HG03196 (cell line): ENCODE data around the gene TMEM238L.

ENCODE experiments used
- ATAC-seq: cut with Tn5 transposase; IDR thresholded peaks from one replicate; pipeline ENCODE4 v1.9.1; 2021; ENCODE audit not compliant: unreplicated experiment

The TMEM238L gene

DNA sequence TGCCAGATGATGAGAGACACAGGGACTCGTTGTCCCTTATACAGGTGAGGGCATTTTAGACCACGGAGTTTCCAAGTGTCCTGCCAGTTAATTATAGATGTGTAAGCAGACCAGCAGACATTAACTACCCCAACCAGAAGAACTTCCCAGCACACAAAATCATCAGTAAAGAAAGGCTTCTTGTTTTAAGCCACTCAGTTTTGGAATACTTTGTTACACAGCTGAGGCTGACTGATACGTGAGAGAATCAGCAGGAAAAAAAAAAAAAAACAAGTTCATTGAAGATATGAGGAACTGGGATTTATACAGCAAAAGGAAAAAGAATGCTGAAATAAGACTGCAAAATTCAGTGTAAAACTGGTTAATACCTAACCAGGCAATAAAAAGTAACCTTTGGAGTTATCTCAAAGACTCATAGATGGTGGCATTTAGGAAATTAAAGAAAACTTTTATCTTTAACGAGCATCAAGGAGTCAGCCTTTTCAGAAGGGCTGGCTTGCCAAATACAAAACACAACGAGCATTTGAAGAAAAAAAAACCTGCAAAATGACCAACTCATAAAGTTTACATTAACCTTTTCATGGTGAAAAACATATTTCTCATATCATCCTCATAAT lies 28.1 kb downstream of the TMEM238L start:
- no peak for ATAC-seq

DNA sequence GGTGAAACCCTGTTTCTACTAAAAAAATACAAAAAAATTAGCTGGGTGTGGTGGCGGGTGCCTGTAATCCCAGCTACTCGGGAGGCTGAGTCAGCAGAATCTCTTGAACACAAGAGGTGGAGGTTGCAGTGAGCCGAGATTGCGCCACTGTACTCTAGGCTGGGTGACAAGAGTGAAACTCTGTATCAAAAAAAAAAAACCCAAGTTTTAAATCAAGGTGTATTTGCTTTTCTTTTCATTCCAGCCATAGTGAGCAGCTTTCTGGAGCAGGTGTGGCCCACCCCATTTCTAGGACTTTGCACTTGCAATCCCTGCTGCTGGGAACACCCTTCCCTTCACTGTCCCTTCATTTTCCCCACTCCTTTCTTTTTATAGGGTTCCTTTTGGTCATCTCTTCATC lies 28.8 kb downstream of the TMEM238L start:
- ATAC-seq: no peak

DNA sequence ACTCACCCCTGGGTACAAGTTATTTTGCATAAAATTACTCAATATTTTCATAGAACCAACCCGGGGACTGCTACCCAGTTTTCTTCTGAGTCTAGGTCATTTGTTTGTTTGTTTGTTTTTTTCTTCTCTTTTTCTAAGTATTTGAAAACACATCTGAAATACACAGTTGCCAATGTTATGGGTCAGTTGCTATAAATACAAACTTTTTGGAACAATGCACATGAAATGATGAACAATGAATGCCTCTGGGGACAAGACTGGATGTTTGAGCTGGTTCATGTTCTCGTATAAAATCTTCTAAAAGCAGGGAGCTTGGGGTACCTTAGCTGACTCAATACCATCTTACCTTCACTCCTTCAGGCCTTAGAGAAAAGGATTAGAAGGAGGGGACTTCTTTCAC lies 30.5 kb downstream of the TMEM238L start:
- no peak for ATAC-seq

DNA sequence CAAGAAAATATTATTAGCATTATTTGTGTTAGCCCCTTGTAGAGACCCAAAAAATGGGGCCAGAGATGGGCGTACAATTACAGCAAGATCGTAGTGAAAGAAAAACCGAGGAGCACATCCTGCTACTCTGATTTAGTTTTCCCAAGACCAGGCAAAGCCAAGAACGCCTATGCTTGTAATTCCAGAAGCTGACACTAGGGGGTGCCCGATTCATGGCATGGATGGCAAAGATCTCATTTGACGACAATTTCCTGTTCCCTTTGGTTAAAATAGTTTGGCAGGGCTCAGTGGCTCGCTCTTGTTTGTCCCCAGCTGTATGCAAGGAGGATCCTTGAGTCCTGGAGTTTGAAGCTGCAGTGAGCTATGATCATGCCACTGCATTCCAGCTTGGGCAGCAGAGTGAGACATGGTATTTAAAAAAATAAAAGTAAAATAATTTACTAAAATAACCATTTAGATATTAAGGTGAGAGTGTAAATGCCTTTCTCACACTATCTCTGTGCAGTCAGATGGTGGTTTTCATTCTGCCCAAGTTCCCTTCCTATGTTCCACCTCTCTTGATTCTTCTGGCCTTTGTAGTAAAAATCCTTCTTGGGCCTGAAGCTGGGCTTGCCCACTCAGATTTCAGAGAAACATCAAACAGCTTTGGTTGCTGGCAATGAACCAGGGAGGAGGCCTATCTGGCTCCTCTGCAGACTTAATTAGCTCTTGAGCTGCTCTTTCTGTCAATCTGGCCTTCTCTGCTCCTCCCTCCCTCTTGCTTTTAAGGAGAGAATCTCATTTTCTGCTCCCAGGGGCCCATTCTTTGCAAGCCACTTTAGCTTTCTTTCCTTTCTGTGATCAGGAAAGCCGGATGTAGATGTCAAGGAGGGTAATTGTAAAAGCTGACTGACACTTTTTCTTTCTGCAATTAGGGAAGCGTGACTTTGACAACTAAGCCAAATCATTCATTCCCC lies 31.2 kb downstream of the TMEM238L start:
- ATAC-seq: no peak

DNA sequence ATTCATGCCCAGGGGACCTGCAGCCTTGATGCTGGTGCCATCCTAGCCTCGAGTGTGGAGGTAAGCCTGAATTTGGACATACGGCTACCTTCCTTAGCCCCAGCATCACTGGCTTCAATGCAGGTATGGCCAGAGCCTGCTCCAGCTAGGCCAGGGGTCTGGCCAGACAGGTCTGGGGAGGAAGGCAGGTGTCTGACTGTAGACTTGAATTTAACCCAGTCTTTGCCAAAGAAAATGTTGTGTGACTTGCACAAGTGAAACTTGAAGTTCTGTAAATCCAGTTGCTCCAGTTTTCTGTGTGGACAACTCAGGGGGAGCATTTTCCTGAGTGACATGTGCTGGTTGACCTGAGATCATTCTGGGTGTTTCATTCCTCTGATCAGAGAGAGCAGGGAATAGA lies 32.8 kb downstream of the TMEM238L start:
- ATAC-seq: no peak

DNA sequence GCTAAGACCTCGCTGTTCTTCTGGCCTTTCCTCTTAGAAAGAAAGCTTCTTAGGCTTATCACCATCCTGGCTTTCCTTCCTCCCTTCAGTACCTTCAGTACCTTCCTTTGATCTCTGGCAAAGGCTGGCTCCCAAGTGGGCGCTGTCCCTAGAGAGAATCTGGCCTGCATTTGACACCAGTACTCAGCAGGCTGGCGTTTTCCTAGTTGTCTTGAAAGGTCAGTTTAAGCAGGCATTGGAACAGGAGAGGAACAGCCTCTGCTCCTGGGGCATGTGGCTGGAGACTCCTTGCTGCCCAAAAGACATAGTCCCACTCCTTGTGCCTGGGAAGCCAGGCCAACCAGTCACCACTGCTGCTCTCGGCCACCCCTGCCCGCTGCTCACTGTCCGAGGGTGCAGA lies 34.1 kb downstream of the TMEM238L start:
- no peak for ATAC-seq

DNA sequence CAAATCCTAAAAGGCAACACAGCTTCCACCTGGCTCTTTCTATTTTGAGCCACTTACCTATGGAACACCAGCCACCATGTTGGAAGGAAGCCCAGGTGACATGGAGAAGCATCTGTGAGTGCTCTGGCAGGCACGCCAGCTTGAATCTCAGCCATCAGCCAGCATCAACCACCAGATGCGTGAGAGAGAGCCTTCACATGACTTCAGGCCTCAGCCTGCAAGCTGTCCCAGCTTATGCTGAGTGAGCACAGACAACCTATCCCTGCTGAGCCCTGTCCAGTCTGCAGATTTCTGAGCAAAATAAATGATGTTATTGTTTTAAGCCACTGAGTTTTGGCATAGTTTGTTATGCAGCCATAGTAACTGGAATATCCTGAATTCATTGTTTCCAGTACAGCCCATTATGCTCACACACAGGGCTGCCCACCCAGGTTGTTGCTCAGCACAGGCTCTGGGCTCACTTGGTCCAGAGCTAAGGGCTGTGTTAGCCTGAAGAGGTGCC lies 35.1 kb downstream of the TMEM238L start:
- ATAC-seq: no peak

DNA sequence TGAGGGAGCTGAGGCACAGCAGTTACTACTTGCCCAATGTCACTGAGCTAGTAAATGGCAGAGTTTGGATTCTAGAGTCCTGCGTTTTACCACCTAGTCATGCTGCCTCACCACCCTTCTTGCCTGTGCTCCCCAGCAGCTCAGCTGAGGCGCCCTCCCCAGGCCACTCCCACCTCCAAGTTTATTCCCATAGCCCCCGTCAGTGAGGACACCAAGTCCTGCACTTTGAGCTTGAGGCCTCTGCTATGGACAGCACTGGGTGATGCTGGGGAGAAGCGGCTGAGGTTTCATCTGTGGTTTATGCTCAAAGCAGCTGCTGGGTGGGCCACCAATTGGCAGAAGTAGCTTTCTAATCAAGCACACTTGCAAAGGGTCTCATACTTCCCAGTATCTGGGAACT lies 36.7 kb downstream of the TMEM238L start:
- ATAC-seq: no peak

DNA sequence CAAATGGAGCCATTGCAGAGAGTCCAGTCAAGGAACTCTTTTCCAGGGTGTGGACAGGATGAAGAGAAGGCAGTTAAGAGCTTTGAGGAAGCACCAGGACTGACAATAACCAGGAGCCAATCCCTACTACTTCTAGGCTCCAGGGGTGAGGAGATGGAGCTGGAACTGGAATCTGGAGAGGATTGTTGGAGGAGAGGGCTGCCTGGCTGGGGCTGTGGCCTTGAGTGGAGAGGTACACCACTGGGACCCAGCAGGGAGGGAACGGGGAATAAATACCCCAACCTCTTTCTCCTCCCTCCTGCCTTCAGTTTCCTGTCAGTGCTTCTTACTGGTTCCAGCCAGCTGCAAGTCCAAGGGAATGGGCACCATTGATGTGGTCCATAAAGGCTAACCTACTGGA lies 41.9 kb downstream of the TMEM238L start:
- ATAC-seq: no peak

DNA sequence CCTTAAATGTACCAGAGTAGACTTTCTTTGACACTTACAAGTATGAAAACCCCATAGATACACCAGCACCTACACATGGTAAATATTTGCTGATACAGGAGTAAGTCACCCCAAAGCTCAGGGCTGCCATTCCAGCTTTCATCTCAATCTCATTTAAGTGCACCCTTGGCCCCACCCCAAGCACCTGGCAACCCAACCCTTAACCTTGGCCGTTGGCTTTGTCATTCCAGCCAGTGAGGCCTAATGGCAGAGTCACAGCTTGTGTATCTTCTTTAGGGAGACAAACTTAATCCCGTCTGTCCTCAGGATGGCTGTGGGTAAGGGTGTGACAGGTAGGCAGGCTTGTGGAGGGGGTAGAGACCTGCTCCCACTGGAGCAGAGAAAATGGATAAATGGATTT lies 42.6 kb downstream of the TMEM238L start:
- ATAC-seq: no peak

DNA sequence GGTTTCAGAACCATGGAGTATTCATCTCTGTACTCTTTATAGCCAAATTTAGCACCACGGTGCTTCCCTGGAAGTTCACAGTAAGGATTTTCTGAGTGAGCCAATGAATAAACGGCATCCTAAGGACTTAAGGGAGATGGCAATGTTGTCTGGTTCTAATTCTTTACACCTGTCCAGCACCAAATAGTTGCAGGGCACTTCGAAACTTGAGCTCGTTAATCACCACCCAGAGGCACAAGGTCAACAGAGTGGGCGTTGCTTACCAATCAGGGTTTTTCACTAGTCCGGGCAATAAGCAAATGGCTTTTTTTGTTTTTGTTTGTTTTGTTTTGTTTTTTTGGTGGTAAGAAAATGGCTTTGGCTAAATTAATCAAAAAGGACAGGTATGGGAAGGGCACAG lies 45.8 kb downstream of the TMEM238L start:
- no peak for ATAC-seq

DNA sequence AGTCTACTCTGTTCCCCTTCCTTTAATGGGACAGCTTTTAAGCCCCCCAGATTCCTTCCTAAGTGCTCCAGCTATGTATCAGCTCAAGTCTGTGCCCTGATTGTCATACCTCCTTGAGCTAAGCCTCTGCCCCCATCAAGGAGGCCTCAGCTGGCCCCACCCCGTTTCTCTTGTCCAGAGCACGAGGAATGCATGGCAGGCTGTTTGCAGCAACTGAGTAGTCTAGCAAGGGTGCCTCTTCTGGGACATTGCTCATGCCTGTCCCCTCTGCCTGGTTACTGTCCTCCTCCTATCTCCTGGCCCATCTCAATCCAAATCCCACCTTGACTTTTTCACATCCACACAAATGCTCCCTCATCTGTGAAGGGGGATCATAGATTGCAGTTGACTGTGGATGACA lies 46.3 kb downstream of the TMEM238L start:
- no peak for ATAC-seq

DNA sequence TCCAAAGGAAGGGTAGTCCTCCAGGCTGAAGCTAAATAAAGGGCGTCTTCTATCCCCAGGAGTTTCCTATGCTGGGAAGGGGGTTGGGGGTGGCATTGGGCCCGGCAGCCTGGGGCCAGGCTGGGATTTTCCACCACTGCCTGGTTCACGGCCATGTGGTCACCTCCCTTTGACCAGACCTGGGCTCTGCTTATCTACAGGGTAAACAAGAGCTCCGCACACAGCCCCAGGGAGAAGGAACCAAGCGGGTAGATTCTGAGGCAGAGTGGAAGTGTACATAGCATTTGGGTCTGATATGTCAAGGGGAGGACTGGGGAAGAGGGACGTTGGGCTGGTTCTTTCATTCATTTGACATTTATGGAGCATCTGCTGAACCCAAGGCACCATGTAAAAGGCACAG lies 46.8 kb downstream of the TMEM238L start:
- ATAC-seq: no peak

DNA sequence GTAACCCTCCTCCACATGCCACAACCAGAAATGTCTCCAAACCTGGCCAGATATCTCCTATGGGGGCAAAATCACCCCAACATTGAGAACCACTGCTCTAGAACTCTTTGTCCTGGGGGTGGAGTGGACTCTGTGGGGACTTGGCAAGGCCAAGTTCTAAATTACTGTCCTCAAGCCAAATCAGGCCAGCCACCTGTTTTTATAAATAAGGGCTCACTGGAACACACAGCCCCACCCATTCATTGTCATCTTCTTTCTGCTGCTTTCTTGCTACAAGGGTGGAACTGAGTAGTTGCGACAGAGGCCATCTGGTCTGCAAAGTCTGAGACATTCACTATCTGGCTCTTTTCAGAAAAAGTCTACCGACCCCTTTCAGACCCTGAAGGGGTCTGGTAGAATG lies 47.3 kb downstream of the TMEM238L start:
- ATAC-seq: no peak

DNA sequence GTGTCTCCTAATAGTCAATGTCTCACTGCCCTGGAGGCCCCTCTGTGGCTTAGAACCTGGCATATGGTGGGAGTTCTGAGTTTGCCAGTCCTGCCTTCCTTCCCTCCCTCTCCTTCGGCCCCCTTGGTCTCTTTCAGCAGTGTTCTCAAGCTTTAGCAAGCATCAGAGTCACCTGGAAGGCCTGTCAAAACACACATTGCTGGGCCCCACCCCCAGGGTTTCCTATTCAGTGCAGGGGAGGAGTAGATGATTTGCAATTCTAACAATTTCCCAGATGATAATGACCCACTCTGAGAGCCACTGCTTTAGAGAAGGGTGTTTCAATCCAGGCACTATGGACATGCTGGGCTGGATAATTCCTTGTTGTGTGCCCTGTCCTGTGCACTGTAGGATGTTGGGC lies 47.7 kb downstream of the TMEM238L start:
- no peak for ATAC-seq

DNA sequence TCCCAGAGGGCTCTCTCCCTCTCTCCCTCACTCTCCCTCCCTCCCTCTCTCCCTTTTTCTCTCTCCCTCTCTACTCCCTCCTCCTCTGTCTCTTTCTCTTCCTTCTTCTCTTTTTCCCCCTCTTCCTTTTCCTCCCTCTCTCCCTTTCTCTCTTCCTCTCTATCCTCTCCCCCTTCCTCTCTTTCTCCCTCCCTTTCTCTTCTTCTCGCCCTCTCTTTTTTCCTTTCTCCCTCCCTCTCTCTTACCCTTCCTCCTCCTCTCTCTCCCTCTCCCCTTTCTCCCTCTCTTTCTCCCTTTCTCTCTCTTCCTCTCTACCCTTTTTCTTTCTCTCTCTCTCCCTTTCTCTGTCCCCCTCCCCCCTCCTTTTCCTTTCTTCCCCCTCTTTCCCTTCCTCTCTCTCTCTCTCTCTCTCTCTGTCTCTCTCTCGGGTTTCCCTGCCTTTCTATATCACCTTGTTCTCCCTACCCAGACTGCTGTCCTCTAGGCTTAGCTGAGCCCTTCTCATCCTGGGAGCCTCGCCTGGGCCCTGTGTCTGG lies 48.2 kb downstream of the TMEM238L start:
- no peak for ATAC-seq

DNA sequence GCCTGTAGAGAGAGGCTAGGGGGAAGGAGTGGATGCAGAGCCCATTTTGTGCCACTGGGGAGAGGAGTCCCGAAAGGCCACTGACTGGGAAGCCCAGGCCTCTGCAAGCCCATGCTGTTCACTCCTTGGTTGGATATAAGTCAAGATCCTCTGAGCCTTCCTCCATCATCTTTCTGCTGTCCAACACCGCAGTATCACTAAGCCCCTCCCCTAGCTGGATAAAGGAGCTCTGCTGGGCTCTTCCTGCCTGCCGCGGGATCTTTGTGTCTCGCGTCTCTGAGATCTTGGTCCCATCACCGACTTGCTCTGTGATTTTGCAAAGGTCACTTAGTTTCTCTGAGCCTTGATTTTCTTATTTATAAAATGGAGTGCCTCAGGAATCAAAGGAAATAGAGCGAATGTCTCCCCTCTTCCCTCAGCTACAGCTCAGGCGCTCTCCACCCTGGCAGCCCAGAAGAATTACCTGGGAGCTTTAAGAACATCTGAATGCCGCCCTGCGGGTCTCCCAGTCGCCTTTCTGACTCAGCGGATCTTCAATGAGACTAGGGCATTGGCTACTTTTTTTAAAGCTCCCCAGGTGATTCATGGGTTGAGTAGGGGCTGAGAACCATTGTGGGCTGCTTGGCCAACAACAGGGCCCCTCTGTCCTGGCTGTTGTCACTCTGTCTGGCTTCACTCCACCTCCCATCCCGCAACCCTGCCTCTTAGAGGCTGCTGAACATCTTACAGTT lies 48.9 kb downstream of the TMEM238L start:
- ATAC-seq: no peak

DNA sequence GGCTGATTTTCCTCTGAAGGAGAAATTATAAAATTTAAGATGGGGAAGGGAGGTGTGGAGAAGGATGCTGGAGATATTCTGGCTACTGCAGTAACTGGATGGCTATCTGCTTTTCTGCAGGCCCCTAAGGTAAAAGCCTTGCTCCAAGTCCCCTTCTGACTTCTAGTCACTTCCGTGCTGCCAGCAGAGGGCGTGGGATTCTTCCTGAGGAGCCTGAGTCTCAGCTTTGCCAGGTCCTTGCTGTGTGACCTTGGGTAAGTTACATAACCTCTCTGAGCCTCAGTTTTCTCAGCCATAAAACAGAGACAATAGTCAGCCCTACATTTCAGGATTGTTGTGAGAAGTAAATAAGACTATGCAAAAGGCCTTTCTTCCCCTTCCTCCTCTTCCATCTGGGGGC lies 49.8 kb downstream of the TMEM238L start:
- no peak for ATAC-seq

DNA sequence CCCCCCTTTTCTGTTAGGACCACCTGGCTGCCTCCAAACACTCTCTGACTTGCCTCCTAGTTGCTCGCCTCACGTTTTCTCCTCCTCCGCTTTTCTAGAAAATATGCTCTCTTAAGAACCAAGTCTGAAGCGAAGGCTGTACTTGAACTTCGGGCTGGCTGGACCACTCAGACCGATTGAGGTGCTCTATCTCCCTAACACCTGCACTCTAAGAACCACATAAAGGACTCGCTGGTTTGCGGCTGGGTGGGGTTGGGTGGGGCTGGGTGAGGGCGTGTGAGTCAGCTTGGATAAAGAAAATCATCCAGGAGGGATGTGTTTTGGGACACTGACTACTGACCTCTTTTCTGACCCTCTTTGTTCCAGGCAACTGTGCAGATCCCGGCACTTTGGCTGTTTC lies 51.2 kb downstream of the TMEM238L start:
- no peak for ATAC-seq

DNA sequence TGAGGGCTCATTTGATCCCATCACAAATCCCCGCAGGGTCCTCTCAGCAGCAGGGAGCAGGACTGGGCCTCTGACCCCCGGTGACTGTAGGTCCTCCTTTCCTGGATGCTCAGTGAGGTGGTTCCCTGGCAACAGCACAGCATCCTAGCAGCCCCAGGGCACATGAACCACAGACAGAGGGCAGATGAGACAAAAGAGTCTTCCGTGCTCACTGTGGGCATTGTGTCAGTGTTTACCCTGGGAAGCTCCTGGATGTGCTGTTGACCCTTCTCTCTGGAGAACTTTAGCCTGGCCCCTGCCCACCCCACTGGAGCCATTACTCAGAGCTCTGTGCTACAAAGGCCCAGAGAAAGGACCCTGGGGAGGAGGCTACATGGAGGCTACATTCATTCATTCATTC lies 52.3 kb downstream of the TMEM238L start:
- ATAC-seq: no peak

DNA sequence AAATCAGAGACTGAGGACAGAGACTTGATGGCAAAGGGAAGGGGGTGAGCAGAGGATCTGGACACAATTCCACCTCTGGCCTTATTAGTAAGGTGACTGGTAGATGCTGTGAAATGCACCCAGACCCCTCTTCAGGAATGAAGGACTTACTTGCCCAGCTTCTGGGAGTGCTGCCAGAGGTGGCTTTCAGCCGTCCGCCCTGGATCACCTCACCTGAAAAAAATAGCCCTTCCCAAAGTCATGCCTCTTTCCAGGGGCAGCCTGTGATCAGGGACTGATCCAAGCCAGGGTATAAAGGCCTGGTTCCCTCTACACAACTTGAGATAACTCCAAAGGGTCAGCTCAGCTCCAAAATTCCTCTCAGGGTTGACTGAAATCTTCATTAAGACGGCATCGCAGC lies 53.7 kb downstream of the TMEM238L start:
- ATAC-seq: no peak
